ENCODE measurements around the gene CRIP2. TPM values are rescaled to one million over a fixed set of nuclear protein-coding genes. Genes with fewer than 3 reads are reported as not detected.

The CRIP2 gene
- total and polyA plus RNA-seq, 2 of the 13 experiments (the other 11 are each of a cell fraction or from before 2014, with no cell fraction given), result 31.6 to 37.9 TPM

DNA sequence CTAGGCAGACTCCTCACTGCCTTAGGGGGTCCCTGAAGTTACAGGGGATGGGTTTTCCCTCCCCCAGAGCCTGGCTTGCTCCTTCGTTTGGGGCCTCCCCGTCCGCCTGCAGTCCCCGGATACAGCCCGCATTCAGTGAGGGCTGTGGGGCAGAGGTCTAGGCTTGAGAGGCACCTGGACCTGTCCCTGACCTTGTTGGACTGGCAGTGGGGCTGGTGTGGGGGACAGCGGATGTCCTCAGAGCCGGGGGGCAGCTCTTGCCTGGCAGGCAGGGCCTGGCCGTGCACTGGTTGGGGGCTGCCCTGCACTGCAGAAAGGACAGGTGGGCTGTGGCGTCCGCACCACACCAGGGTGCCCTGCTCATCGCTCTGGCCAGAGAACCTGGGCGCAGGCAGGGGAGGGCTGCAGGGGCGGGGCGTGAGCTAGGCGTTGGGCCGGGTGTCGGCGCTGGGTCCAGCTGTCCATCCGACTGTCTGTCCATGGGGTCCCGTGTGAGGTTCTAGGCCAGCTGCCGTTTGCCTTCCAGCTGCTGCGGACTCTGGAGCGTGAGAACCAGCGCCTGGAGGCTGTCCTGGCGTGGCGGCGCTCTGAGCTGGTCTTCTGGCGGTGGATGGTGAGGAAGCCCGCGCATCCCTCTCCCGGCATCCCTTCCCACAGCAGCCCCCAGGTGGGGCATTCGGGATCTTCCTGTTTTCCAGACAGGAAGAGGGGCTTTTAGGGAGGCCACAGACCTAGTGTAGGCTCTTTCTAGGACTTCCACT lies 22.4 kb downstream of the CRIP2 start (continued):
- TF ChIP-seq, protein P1, sequence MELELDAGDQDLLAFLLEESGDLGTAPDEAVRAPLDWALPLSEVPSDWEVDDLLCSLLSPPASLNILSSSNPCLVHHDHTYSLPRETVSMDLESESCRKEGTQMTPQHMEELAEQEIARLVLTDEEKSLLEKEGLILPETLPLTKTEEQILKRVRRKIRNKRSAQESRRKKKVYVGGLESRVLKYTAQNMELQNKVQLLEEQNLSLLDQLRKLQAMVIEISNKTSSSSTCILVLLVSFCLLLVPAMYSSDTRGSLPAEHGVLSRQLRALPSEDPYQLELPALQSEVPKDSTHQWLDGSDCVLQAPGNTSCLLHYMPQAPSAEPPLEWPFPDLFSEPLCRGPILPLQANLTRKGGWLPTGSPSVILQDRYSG (CRISPR knock-in tag; IDR thresholded peaks at IDR 0.05), result no peak
- TF ChIP-seq PCBP1 (IDR thresholded peaks at IDR 0.05; ENCODE audit: borderline replicate concordance, low read depth, low read length), result no peak
- TF ChIP-seq AGO1 (IDR thresholded peaks at IDR 0.05; ENCODE audit: low read depth, low read length, poor library complexity, severe bottlenecking), result no peak
- no peak for TF ChIP-seq RARG (CRISPR knock-in tag; IDR thresholded peaks at IDR 0.05; ENCODE audit: low read depth)
- TF ChIP-seq TSC22D2 (CRISPR knock-in tag; IDR thresholded peaks at IDR 0.05; ENCODE audit: borderline replicate concordance), result no peak
- TF ChIP-seq ZZZ3 (CRISPR knock-in tag; IDR thresholded peaks at IDR 0.05; ENCODE audit: borderline replicate concordance), result no peak
- TF ChIP-seq SIN3B (IDR thresholded peaks at IDR 0.05; ENCODE audit: low read length), result no peak
- TF ChIP-seq, protein P2, sequence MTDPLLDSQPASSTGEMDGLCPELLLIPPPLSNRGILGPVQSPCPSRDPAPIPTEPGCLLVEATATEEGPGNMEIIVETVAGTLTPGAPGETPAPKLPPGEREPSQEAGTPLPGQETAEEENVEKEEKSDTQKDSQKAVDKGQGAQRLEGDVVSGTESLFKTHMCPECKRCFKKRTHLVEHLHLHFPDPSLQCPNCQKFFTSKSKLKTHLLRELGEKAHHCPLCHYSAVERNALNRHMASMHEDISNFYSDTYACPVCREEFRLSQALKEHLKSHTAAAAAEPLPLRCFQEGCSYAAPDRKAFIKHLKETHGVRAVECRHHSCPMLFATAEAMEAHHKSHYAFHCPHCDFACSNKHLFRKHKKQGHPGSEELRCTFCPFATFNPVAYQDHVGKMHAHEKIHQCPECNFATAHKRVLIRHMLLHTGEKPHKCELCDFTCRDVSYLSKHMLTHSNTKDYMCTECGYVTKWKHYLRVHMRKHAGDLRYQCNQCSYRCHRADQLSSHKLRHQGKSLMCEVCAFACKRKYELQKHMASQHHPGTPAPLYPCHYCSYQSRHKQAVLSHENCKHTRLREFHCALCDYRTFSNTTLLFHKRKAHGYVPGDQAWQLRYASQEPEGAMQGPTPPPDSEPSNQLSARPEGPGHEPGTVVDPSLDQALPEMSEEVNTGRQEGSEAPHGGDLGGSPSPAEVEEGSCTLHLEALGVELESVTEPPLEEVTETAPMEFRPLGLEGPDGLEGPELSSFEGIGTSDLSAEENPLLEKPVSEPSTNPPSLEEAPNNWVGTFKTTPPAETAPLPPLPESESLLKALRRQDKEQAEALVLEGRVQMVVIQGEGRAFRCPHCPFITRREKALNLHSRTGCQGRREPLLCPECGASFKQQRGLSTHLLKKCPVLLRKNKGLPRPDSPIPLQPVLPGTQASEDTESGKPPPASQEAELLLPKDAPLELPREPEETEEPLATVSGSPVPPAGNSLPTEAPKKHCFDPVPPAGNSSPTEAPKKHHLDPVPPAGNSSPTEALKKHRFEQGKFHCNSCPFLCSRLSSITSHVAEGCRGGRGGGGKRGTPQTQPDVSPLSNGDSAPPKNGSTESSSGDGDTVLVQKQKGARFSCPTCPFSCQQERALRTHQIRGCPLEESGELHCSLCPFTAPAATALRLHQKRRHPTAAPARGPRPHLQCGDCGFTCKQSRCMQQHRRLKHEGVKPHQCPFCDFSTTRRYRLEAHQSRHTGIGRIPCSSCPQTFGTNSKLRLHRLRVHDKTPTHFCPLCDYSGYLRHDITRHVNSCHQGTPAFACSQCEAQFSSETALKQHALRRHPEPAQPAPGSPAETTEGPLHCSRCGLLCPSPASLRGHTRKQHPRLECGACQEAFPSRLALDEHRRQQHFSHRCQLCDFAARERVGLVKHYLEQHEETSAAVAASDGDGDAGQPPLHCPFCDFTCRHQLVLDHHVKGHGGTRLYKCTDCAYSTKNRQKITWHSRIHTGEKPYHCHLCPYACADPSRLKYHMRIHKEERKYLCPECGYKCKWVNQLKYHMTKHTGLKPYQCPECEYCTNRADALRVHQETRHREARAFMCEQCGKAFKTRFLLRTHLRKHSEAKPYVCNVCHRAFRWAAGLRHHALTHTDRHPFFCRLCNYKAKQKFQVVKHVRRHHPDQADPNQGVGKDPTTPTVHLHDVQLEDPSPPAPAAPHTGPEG (CRISPR knock-in tag; IDR thresholded peaks at IDR 0.05), result no peak
- TF ChIP-seq SMARCE1 (IDR thresholded peaks at IDR 0.05; ENCODE audit: borderline replicate concordance), result no peak
- no peak for TF ChIP-seq NCOA2 (CRISPR knock-in tag; IDR thresholded peaks at IDR 0.05)
- no peak for TF ChIP-seq NBN (conservative IDR thresholded peaks at IDR 0.05)
- no peak for TF ChIP-seq ZNF713 (CRISPR knock-in tag; IDR thresholded peaks at IDR 0.05)
- no peak for TF ChIP-seq TOPORS (CRISPR knock-in tag; IDR thresholded peaks at IDR 0.05)
- TF ChIP-seq MED1 (CRISPR knock-in tag; IDR thresholded peaks at IDR 0.05), result no peak; the same call in 1 of the 2 replicates
- TF ChIP-seq MBD4 (IDR thresholded peaks at IDR 0.05; ENCODE audit: borderline replicate concordance, low read length), result no peak
- TF ChIP-seq, protein P3, sequence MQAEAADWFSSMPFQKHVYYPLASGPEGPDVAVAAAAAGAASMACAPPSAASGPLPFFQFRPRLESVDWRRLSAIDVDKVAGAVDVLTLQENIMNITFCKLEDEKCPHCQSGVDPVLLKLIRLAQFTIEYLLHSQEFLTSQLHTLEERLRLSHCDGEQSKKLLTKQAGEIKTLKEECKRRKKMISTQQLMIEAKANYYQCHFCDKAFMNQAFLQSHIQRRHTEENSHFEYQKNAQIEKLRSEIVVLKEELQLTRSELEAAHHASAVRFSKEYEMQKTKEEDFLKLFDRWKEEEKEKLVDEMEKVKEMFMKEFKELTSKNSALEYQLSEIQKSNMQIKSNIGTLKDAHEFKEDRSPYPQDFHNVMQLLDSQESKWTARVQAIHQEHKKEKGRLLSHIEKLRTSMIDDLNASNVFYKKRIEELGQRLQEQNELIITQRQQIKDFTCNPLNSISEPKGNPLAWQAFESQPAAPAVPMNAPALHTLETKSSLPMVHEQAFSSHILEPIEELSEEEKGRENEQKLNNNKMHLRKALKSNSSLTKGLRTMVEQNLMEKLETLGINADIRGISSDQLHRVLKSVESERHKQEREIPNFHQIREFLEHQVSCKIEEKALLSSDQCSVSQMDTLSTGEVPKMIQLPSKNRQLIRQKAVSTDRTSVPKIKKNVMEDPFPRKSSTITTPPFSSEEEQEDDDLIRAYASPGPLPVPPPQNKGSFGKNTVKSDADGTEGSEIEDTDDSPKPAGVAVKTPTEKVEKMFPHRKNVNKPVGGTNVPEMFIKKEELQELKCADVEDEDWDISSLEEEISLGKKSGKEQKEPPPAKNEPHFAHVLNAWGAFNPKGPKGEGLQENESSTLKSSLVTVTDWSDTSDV (CRISPR knock-in tag; IDR thresholded peaks at IDR 0.05), result no peak
- no peak for TF ChIP-seq PITX1 (CRISPR knock-in tag; IDR thresholded peaks at IDR 0.05)
- TF ChIP-seq ZNF430 (CRISPR knock-in tag; IDR thresholded peaks at IDR 0.05), result 0 out of 2 replicates have a peak, but pooled peaks have one; percentile 15

Measured in HepG2 (cell line).